Measurements from ENCODE around the gene POU2AF3. TPM values are rescaled to one million over a fixed set of nuclear protein-coding genes. Genes with fewer than 3 reads are reported as not detected.
"Not testable (repeated sequence)": the region's sequence is repeated elsewhere in the genome, so short reads cannot be mapped to it uniquely, and the experiment has no call there.

The POU2AF3 gene
- polyA plus RNA-seq, 1 donor (not counting 4 experiments of a cell fraction or from before 2014, with no cell fraction given), result not detected

- Histone ChIP-seq H3K4me2 (ENCODE audit: control insufficient read depth, extremely low read depth, insufficient read depth, low read depth, low read length) (no peak overlapping the region), H3K4me3 (ENCODE audit: control insufficient read depth in 2 of 3, extremely low read depth in 1 of 3, insufficient read depth in 2 of 3, low read depth in 1 of 3, low read length in 3 of 3) (no peak overlapping the region), H4K20me1 (ENCODE audit: control insufficient read depth, extremely low read depth, insufficient read depth, low read length) (no peaks in the 10 kb centered on the region), H3K9me3 (ENCODE audit: control insufficient read depth, low read depth, low read length) (no peaks in the 10 kb centered on the region), H3K9me1 (ENCODE audit: control insufficient read depth, extremely low read depth, insufficient read depth, low read length) (no peaks in the 10 kb centered on the region), H3K9ac (ENCODE audit: control insufficient read depth, extremely low read depth, insufficient read depth, low read length) (no peak overlapping the region), H3K27me3 (ENCODE audit: control insufficient read depth, extremely low read depth, insufficient read depth, low read length) (no peaks in the 10 kb centered on the region), H2AFZ (ENCODE audit: control insufficient read depth, low read length) (no peak overlapping the region), H3K36me3 (ENCODE audit: control insufficient read depth in 2 of 2, extremely low read depth in 1 of 2, insufficient read depth in 2 of 2, low read length in 2 of 2) (no peaks in the 10 kb centered on the region), H3K79me2 (ENCODE audit: control insufficient read depth, insufficient read depth, low read length) (no peaks in the 10 kb centered on the region), H3K27ac (ENCODE audit: control insufficient read depth, insufficient read depth, low read length) (no peak overlapping the region), H3K4me1 (ENCODE audit: control insufficient read depth, extremely low read depth, insufficient read depth, low read length) (no peaks in the 10 kb centered on the region)
- FAIRE-seq (no peak), DNase-seq (ENCODE audit: low read depth, low spot score) (no peak)
- dilution Hi-C loops (cut with MboI; ENCODE audit: extremely low pct_ligation_motif_present, low sequenced_read_pairs), result no loop called here
- TF ChIP-seq, protein P1, sequence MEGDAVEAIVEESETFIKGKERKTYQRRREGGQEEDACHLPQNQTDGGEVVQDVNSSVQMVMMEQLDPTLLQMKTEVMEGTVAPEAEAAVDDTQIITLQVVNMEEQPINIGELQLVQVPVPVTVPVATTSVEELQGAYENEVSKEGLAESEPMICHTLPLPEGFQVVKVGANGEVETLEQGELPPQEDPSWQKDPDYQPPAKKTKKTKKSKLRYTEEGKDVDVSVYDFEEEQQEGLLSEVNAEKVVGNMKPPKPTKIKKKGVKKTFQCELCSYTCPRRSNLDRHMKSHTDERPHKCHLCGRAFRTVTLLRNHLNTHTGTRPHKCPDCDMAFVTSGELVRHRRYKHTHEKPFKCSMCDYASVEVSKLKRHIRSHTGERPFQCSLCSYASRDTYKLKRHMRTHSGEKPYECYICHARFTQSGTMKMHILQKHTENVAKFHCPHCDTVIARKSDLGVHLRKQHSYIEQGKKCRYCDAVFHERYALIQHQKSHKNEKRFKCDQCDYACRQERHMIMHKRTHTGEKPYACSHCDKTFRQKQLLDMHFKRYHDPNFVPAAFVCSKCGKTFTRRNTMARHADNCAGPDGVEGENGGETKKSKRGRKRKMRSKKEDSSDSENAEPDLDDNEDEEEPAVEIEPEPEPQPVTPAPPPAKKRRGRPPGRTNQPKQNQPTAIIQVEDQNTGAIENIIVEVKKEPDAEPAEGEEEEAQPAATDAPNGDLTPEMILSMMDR (optimal IDR thresholded peaks at IDR 0.05 in 1 of 3, IDR thresholded peaks at IDR 0.05 in 1 of 3, conservative IDR thresholded peaks at IDR 0.05 in 1 of 3; ENCODE audit: extremely low read depth in 1 of 3, insufficient read depth in 2 of 3, low read length in 3 of 3), result no peak
- no peak for TF ChIP-seq EZH2 (IDR thresholded peaks at IDR 0.05; ENCODE audit: low read length)
Measured at GRCh38 chr11:111312076-111312475, 13.7 kb downstream of the POU2AF3 start.

GRCh38 chr11:111319296-111319695 lies 20.9 kb downstream of the POU2AF3 start:
- Histone ChIP-seq H3K9ac (ENCODE audit: control insufficient read depth, extremely low read depth, insufficient read depth, low read length) (no peak overlapping the region), H3K4me1 (ENCODE audit: control insufficient read depth, extremely low read depth, insufficient read depth, low read length) (no peaks in the 10 kb centered on the region), H3K79me2 (ENCODE audit: control insufficient read depth, insufficient read depth, low read length) (no peaks in the 10 kb centered on the region), H3K4me2 (ENCODE audit: control insufficient read depth, extremely low read depth, insufficient read depth, low read depth, low read length) (no peak overlapping the region), H3K9me3 (ENCODE audit: control insufficient read depth, low read depth, low read length) (no peaks in the 10 kb centered on the region), H3K36me3 (ENCODE audit: control insufficient read depth in 2 of 2, extremely low read depth in 1 of 2, insufficient read depth in 2 of 2, low read length in 2 of 2) (no peaks in the 10 kb centered on the region), H3K27me3 (ENCODE audit: control insufficient read depth, extremely low read depth, insufficient read depth, low read length) (peaks cover 12% of the 10 kb centered on the region), H3K27ac (ENCODE audit: control insufficient read depth, insufficient read depth, low read length) (no peak overlapping the region), H3K9me1 (ENCODE audit: control insufficient read depth, extremely low read depth, insufficient read depth, low read length) (no peaks in the 10 kb centered on the region), H4K20me1 (ENCODE audit: control insufficient read depth, extremely low read depth, insufficient read depth, low read length) (no peaks in the 10 kb centered on the region), H2AFZ (ENCODE audit: control insufficient read depth, low read length) (no peak overlapping the region), H3K4me3 (ENCODE audit: control insufficient read depth in 2 of 3, extremely low read depth in 1 of 3, insufficient read depth in 2 of 3, low read depth in 1 of 3, low read length in 3 of 3) (no peak overlapping the region)
- DNase-seq (ENCODE audit: low read depth, low spot score), result no peak
- TF ChIP-seq, protein P1 (optimal IDR thresholded peaks at IDR 0.05 in 1 of 3, IDR thresholded peaks at IDR 0.05 in 1 of 3, conservative IDR thresholded peaks at IDR 0.05 in 1 of 3; ENCODE audit: extremely low read depth in 1 of 3, insufficient read depth in 2 of 3, low read length in 3 of 3), result no peak
- TF ChIP-seq EZH2 (IDR thresholded peaks at IDR 0.05; ENCODE audit: low read length), result no peak
- FAIRE-seq, result no peak
- dilution Hi-C loops (cut with MboI; ENCODE audit: extremely low pct_ligation_motif_present, low sequenced_read_pairs), result no loop called here

- H3K79me2 ChIP-seq (ENCODE audit: control insufficient read depth, insufficient read depth, low read length); FAIRE-seq; DNase-seq (ENCODE audit: low read depth, low spot score); H3K9me3 ChIP-seq (ENCODE audit: control insufficient read depth, low read depth, low read length); H3K36me3 ChIP-seq (ENCODE audit: control insufficient read depth in 2 of 2, extremely low read depth in 1 of 2, insufficient read depth in 2 of 2, low read length in 2 of 2); H2AFZ ChIP-seq (ENCODE audit: control insufficient read depth, low read length); H3K27ac ChIP-seq (ENCODE audit: control insufficient read depth, insufficient read depth, low read length); H3K9ac ChIP-seq (ENCODE audit: control insufficient read depth, extremely low read depth, insufficient read depth, low read length); H3K9me1 ChIP-seq (ENCODE audit: control insufficient read depth, extremely low read depth, insufficient read depth, low read length); H3K4me2 ChIP-seq (ENCODE audit: control insufficient read depth, extremely low read depth, insufficient read depth, low read depth, low read length); H3K4me1 ChIP-seq (ENCODE audit: control insufficient read depth, extremely low read depth, insufficient read depth, low read length); H4K20me1 ChIP-seq (ENCODE audit: control insufficient read depth, extremely low read depth, insufficient read depth, low read length); H3K4me3 ChIP-seq (ENCODE audit: control insufficient read depth in 2 of 3, extremely low read depth in 1 of 3, insufficient read depth in 2 of 3, low read depth in 1 of 3, low read length in 3 of 3); dilution Hi-C loops (cut with MboI; ENCODE audit: extremely low pct_ligation_motif_present, low sequenced_read_pairs): not testable (repeated sequence)
- peaks cover 12% of the 10 kb centered on the region for H3K27me3 ChIP-seq (ENCODE audit: control insufficient read depth, extremely low read depth, insufficient read depth, low read length)
Measured at GRCh38 chr11:111320199-111320598, 21.9 kb downstream of the POU2AF3 start.

Measured in keratinocyte (primary cell).